ENCODE data around the gene GGT6.

GGT6 gene

DNA sequence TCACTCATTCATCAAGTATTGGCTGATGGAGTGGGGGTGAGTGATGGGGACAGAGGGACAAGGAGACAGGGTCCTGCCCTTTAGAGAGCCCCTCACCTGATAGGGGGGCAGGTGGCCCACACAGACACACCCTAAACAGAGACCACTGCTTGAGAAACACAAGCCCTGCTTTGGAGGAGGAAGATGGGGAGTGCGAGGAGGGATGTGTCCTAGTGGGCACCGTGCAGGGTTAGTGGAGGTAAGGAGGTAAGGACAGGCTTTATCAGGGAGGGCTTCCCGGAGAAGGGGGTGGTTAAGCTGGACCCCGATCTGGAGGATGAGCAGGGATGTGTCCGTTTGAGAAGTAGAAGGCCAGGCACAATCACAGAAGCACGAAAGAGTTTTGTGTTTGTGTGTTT, 15.8 kb upstream of the GGT6 start:
- DNase-seq: no peak

DNA sequence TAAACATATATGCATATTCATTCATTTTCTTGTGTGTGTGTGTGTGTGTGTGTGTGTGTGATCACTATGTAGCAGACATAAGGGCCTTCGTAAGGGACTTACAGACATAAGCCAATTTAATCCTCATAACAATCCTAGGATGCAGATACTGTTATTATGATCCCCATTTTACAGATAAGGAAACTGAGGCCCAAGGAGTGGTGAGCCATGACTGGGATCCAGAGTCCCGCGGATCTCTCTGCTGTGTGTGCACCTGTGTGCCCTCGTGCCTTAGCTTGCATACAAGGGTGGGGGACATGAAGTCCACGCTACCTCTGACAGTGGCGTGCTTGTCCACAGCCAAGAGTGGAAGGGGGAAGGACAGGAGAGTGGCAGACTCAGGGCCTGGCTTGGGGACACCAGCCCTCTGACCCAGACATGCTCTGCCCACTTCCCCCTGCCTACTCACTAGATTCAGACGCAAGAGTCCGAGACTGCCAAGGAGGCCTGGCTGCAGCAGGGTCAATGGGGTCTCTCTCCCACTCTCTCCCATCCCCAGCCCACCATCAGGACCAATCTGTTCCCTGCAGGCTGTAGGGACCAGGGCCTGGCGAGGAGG, 14.2 kb upstream of the GGT6 start:
- no peak for DNase-seq

DNA sequence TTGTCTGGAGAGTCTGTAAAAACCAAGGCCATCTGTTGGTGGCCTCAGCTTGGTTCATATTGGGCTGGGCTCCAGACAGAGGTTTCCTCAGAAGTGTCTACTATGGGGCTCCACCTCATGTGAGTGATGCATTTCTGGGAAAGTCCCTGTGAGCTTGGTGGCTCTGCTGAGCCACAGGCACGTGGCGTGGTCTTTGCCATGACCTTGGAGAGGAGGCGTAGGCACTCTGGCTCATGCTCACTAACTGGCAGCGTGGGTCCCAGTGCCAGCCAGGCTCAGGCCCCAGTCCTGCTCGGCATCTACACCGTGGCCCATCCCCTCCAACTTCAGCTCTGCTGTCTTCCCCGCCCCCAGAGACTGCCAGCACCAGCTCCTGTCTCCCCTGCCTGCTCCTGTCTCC, 13.3 kb upstream of the GGT6 start:
- DNase-seq: no peak

DNA sequence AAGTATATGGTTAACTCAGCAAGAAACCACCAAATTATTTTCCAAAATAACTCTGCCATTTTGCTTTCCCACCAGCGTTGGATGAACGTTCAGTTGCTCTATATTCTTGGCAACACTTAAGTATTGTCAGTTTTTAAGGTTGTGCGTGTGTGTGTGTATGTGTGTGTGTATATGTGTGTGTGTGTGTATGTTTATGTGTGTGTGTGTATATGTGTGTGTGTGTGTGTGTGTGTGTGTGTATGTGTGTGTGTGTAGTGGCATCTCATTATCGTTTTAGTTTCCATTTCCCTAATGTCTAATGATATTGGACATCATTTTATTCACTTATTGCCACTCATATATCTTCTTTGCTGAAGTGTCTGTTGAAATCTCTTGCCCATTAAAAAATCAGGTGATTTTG, 12.7 kb upstream of the GGT6 start:
- no peak for DNase-seq

DNA sequence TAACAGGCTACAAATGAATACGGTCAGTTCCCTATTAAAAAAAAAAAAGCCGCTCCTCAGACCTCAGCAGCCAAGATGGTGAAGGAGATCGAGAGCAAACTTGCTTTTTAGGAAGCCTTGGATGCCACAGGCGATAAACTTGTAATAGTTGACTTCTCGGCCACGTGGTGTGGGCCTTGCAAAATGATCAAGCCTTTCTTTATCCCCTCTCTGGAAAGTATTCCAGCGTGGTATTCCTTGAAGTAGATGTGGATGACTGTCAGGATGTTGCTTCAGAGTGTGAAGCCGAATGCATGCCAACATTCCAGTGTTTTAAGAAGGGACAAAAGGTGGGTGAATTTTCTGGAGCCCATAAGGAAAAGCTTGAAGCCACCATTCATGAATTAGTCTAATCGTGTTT, 11.8 kb upstream of the GGT6 start:
- DNase-seq: no peak

DNA sequence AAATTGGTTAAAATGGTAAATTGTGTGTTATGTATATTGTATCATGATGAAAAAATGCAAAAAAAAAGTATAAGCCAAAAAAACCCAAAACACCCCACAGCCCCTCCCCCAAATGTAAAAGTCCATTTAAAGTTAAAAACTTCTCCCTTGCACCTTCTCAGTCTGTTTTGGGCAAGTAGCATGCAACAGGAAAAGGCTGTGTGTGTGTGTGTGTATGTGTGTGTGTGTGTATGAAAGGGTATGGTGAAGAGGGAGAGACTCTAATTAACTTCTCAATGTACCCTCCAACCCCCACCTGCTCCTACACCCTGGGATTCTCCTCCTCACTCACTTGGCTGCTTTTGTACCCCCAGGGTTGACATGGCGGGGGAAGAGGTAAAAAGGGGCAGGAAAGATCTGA, 9.2 kb upstream of the GGT6 start:
- DNase-seq: no peak

DNA sequence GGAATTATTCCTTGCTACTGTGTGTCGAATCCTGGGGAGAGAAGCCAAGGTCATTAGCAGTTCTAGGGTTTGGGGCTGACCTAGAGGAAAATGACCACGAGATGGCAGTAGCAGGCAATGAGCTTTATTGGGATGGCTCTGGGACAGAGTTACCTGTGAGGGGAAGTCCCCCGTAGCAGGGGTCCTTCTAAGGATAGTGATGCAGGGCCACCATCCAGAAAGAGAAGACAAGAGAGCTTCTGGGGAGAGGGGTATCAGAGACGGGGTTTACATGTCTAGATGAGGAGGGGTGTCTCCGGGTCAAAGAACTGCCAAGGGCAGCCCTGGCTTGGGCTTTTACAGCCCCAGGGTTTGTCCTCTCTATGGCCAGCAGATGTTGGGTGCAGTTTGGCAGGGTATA, 6.4 kb upstream of the GGT6 start:
- peak in 29 of 58 donors; percentile 5 to 53 (median 18) for DNase-seq

DNA sequence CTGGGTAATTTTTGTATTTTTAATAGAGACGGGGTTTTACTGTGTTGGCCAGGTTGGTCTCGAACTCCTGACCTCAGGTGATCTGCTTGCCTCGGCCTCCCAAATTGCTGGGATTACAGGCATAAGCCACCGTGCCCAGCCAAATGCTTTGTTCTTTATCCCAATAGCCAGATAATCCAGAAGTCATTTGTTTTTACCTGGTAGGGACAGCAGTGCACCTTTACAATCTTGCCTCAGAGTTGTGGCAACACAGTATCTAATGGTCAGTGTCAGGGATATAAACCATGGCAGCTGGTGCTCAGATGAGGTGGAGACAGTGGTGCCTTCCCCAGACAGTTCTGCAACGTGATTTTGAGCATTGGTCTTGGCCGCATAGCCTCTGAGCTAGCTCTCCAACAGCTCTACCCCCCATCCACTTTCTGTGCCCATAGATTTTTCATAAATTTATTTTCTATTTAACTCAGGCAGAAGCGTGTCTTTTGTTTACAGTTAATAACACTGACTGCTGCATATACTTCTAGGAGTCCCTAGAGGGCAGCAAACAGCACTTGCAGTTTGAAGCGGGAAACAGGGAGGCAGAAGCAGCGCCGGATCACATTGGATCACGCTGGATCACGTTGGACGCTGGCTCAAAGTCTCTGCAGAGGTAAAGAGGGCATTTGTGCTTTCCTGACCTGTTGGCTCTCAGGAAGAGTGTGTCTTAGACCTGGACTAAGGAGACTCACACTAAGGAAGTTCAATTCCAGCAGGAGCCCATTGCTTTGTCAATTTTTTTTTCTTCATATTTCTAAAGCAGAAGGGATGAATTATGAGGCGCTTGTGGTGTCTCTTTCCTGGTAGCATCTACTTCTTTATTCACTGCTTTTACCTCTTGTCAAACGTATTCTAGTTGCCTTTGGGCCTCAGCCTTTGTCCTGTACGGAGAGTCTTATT, 5.1 kb upstream of the GGT6 start:
- peak in 40 of 58 donors; percentile 14 to 75 (median 43) for DNase-seq

DNA sequence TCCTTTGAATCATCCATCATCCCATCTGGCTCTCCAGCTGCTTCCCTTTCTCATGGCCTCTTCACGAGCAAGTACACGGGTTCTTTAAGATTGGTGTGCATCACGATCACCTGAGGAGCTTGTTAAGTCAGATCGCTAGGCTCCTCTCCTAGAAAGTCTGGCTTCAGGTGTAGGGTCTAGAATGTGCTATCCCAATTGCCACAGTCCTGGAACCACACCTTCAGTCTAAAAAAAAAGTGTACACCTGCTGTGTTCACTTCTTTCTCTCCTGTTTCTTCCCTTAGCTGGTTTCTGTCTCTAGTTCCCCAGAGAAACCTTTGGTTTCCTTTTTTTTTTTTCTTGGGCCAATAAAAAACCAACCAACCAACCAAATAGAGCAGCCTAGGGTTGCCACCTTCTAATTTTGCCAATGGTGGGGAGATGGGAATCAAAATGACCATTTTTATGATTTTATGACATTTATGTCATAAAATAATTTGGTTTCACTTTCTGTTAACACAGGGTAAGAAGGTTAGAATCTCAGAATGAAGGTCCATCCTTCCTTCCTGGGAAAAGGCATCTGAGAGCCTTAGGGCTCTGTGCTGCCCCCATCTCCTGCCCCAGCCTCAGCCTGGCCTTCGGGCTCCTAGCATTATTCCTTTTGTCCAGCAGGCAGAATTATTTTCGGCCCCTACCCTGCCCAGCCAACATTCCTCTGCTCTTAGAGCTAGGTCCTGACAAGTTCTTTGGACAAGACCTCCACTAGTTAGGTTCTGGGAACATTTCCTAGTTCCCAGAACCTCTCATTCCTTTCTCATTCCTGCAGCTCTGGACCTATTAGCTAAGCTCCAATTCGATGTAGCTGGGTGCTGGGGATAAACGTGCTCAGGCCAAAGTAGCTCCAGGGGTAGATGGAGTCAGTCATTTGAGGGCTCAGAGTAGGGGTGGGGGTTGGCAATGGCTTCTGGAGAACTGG, 1.9 kb upstream of the GGT6 start:
- DNase-seq: no peak

DNA sequence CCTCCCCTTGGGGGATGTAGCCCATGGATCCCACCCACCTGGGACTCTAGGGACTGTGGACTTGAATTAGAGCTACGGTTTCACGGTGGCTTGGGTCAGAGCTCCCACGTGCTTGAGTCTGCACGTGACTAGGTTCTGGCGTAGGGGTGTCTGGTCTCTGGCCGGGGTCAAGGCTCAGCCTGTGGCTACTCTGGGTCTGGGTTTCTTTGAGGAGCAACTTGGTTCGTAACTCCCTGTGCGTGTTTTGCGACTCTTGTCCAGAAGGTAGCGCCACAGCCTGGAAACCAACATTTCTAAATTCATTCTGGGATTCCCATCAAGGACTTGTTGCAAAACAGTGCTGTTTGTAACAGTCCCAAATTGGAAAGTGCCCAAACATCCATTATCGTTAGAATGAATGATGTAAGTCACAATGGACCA, 470 bp upstream of the GGT6 start:
- no peak for DNase-seq

DNA sequence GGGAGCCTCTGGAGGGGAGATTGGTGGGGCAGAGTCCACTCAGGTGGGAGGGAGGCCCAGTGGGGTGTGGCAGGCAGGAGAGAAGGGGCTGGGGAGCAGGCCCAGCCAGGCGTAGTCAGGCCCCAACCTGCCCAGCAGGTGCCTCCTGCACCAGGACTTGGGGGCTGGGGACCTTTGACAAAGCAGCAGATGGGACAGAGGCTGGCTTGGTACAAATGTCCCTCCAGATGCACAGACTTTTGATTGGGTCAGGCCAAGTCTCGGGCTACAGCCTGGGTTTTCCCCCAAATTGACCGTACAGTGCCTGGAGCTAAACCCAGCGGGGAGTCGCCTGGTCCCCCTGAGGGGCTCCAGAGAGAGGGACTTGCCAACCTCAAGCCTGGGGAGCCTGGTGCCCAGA, 411 bp downstream of the GGT6 start:
- no peak for DNase-seq

DNA sequence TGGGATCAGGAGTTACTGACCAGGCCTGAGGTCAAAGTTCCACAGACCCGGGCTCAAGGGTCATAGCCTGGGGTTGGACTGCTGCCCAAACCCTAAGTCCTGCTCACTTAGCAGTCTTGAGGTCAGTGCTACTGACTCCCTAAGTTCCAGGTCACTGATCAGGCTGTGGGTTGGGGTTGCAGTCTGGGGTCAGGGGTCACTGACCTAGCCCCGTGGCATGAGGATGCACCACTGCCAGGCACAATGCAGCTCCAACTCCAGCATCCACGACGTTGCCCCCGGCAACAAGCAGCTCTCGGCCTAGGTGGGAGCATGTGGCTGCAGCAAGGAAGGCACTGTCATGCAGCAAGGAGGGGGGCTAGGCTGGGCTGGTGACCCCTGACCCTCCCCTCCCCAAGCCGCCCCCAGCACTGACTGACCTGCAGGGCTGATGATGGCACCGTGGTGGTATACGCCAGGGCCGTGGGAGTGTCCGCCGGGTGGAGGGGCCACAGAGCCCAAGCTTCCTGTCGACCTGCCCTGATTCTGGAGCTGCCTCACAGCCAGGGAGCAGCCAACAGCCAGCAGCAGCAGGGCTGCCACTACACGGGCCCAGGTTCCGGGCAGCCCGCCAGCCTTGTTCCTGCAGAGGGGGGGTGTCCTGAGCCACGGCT, 1.1 kb downstream of the GGT6 start:
- no peak for DNase-seq

DNA sequence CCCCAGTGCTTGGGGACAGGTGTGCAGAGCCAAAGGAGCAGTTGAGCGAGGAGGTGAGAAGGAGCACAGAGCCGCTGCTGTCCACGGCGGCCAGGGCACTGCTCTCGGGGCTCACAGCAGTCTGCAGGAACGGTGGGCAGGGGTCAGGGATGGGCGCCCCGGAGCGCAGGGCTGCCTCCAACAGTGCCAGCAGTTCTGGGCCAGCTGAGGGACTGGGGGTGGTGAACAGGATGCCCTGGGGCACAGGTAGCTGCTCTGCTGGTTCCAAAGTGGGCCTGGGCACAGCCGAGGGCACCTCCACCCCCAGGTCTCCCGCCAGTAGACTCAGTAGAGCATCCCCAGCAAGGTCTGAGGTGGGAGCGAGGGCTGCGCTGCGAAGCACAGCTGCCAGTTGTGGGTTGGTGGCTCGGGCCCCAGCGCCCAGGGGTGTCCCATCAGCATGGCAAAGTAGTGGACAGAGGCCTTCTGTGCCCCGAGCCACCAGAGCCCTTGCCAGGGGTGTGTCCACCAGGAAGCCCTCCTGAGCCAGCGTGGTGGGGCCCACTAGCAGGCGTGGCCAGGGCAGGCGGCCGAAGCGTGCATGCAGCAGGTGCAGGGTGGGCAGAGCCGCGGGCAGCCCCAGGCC, 1.9 kb downstream of the GGT6 start:
- no peak for DNase-seq

DNA sequence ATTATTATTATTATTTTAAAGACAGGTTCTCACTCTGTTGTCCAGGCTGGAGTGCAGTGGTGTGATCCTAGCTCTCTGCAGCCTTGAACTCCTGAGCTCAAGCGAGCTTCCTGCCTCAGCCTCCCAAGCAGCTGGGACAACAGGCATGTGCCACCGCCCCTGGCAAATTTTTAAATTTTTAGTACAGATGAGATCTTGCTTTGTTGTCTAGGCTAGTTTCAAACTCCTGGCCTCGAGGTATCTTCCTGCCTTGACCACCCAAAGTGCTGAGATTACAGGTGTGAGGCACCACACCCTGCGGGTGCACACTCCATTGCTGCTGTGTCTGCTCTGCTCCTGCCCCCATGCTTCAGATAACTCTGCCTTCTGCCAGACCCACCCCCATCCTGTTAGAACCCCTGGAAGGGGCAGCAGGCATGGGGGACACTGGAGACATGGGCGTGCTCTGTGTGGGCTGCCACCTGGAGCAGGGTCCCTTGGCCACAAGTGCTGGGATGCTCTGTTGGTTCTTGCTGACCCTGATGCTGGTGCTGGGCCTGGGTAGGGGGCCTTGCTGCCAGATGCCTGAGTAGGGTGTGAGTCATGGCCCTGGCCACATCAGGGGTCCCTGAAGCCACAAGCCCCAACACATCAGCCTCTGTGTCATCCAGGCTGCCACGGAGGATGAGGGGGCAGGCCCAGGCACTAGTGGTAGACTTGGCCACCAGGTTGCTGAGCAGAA, 2.6 kb downstream of the GGT6 start:
- no peak for DNase-seq

DNA sequence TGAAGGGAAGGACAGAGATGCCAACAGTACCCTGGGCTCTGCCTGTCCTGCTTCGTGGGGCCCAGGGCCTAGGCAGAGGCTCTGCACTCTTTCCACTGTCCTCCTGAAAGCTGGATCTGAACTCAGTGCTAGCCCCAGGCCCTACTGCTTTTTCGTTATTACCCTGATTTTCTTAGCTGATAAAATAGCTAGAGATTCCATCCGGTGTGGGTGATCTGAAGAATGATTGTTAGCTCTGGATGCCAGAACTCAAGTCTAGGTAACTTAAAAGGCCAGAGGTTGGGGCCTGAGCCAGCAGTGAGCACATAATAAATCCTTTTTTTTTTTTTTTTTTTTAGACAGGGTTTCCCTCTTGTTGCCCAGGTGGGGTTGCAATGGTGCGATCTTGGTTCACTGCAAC, 3.4 kb downstream of the GGT6 start:
- DNase-seq: no peak

DNA sequence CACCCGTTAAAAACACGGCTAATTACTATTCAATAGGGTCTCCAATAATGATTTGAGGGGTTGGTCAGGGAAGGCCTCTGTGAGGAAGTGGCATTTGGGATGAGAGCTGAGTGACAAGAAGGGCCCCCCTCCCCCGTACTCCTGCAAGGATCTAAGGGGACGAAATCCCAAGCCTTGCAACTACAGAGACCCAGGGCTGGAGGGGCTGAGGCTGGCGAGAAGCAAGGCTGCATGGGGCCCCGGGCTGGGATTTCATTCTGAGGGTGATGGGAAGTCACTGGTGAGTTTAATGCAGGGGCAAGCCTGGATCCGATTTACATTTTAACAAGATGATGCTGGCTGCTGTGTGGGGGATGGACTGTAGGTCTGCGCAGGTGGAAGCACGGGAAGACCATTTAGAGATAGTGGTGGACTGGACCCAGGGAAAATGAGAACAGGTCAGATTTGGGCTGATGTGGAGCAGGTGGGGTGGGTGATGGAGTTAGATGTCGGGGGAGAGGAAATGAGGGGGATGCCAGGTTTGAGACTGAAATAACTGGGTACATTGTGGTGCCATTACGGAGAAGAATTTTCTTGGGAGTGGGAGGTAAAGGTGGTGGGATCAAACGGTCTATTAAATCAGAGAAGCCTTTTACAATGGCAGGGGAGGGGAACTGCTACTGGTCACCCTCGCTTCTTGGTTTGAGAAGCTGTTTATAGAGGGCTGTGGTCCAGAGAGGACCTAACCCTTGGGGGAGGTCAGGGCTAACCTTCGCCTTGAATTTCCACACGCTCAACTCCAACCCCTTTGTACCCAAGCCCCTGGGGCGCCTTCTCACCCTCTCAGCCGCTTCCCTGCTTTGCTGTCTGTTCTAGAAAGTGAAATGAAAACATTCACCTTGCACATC, 4.3 kb downstream of the GGT6 start:
- DNase-seq: peak in 1 of 58 donors; percentile 6

DNA sequence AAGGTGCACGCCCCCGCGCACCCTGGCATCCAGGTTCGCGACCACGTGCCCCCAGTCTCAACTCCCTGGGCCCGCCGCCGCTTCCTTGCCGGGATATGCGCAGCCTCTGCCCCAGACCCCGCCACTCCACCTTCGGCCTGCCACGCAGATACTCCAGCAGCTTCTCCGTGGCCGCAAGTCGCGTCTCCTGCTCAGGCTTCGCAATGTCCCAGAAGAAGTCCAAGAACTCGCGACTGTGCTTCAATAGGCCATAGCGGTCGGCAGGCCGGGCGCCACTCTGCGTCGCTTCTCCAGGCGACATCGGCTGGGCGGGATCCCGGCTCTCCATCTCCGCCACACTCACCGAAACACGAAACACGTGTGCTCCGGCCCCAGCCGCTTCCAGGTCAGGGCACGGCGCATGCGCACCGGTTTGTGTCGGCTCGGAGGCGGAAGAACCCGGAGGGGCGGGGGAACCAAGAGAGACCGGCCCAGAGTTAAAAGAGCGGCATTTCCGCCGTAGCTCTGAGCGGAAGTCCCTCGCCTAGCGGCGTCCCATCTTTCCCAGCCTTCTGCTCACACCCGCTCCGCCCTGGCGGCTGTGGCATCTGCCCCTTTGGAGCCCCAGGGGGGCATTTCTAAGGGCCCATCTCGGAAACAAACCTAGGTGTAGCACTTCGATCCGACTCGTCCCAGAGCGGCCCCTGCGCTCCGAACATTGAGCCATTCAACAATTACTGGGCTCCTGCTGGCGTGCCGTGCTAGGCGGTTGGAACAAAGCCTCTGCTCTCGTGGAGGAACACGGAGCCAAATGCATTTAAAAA, 5.2 kb downstream of the GGT6 start, which contains the start of gene MYBBP1A:
Gene MYBBP1A, minus strand, starts transcription at position 388 of the 803 bp plus-strand sequence. Its CDS starts 60 bp downstream, at position 328.
- peak; percentile 28 to 96 (median 92) for DNase-seq

DNA sequence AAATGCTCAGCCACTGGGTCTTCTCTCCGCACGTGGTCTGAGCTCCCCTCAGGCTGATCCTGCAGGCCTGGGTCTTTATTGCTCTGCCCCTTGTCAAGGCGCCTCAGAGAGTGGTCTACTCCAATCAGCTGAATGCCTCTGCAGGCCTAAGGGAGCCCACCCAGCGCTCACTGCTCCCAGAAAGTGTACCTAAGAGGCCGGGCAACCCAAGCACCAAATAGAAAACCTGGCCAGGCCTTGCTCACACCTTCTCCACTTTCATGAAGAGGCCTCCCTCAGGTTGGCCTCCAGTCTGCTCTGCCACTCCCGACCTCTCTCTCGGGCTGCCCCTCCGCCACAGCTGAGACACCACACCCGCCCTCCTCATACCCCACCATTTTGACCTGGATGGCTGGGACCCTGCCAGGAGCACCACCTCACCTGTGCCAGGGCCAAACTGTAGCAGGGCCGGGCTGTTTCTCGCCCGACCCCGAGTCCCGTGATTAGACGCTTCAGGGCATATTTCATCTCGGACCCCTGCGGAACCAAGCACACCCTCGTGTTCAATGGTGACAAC, 5.9 kb downstream of the GGT6 start:
- no peak for DNase-seq

All from anterior cingulate cortex (tissue), 58 donors.